ENCODE data around the gene KRT78. TPM values are rescaled to one million over a fixed set of nuclear protein-coding genes. Genes with fewer than 3 reads are reported as not detected.
"Not testable (repeated sequence)": the region's sequence is repeated elsewhere in the genome, so short reads cannot be mapped to it uniquely, and the experiment has no call there.

KRT78 gene
- total RNA-seq, 1 experiment from 2014 or later: 0.34 TPM

- in situ Hi-C loops (cut with HindIII; ENCODE audit: low pct_unique_long_range_greater_than_20kb, low sequenced_read_pairs): loop anchor here (25.0 kb wide), 1 partner anchor 159 kb away; no protein-coding TSS in a partner anchor
- no peak for DNase-seq (ENCODE audit: low read depth, low spot score)
Observed at GRCh38 chr12:52796429-52796794, 52.4 kb downstream of the KRT78 start.

GRCh38 chr12:52795694-52796428 is 52.9 kb downstream of the KRT78 start, which contains the start of gene KRT3:
TSS of gene KRT3 (minus strand) at chr12:52796117. CDS start at chr12:52796042, 75 bp downstream.
- in situ Hi-C loops (cut with HindIII; ENCODE audit: low pct_unique_long_range_greater_than_20kb, low sequenced_read_pairs): loop anchor here (25.0 kb wide), 1 partner anchor 159 kb away; no protein-coding TSS in a partner anchor
- DNase-seq (ENCODE audit: low read depth, low spot score): no peak

DNA sequence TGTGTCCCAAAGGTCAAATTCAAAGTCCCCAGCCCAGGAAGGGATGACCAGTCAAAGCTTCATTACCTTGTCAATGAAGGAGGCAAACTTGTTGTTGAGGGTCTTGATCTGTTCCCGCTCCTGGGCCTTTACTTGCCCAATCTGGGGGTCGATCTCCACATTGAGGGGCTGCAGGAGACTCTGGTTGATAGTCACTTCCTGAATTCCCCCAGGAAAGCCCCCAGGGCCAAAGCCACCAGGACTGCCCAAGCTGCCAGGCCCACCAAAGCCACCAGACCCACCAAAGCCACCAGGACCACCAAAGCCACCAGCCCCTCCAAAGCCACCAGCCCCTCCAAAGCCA is 53.5 kb downstream of the KRT78 start:
- not testable (repeated sequence) for DNase-seq (ENCODE audit: low read depth, low spot score)
- in situ Hi-C loops (cut with HindIII; ENCODE audit: low pct_unique_long_range_greater_than_20kb, low sequenced_read_pairs): loop anchor here (25.0 kb wide), 1 partner anchor 158 kb away; no protein-coding TSS in a partner anchor

- in situ Hi-C loops (cut with HindIII; ENCODE audit: low pct_unique_long_range_greater_than_20kb, low sequenced_read_pairs): loop anchor here (25.0 kb wide), 1 partner anchor 157 kb away; no protein-coding TSS in a partner anchor
Observed at GRCh38 chr12:52794479-52795331, 54.1 kb downstream of the KRT78 start.

GRCh38 chr12:52792185-52793029 is 56.4 kb downstream of the KRT78 start:
- in situ Hi-C loops (cut with HindIII; ENCODE audit: low pct_unique_long_range_greater_than_20kb, low sequenced_read_pairs): loop anchor here (25.0 kb wide), 1 partner anchor 155 kb away; no protein-coding TSS in a partner anchor
- DNase-seq (ENCODE audit: low read depth, low spot score): no peak

More at GRCh38 chr12:52794479-52795331, 54.1 kb downstream of the KRT78 start:
- DNase-seq (ENCODE audit: low read depth, low spot score): no peak

GRCh38 chr12:52791271-52792184 is 57.3 kb downstream of the KRT78 start:
- no peak for DNase-seq (ENCODE audit: low read depth, low spot score)
- in situ Hi-C loops (cut with HindIII; ENCODE audit: low pct_unique_long_range_greater_than_20kb, low sequenced_read_pairs): loop anchor here (25.0 kb wide), 1 partner anchor 154 kb away; no protein-coding TSS in a partner anchor

- in situ Hi-C loops (cut with HindIII; ENCODE audit: low pct_unique_long_range_greater_than_20kb, low sequenced_read_pairs): loop anchor here (25.0 kb wide), 1 partner anchor 153 kb away; no protein-coding TSS in a partner anchor
- no peak for DNase-seq (ENCODE audit: low read depth, low spot score)
Observed at GRCh38 chr12:52790427-52791270, 58.1 kb downstream of the KRT78 start.

- in situ Hi-C loops (cut with HindIII; ENCODE audit: low pct_unique_long_range_greater_than_20kb, low sequenced_read_pairs): loop anchor here (25.0 kb wide), 1 partner anchor 153 kb away; no protein-coding TSS in a partner anchor
- DNase-seq (ENCODE audit: low read depth, low spot score): no peak
Observed at GRCh38 chr12:52789637-52790426, 59.0 kb downstream of the KRT78 start.

DNA sequence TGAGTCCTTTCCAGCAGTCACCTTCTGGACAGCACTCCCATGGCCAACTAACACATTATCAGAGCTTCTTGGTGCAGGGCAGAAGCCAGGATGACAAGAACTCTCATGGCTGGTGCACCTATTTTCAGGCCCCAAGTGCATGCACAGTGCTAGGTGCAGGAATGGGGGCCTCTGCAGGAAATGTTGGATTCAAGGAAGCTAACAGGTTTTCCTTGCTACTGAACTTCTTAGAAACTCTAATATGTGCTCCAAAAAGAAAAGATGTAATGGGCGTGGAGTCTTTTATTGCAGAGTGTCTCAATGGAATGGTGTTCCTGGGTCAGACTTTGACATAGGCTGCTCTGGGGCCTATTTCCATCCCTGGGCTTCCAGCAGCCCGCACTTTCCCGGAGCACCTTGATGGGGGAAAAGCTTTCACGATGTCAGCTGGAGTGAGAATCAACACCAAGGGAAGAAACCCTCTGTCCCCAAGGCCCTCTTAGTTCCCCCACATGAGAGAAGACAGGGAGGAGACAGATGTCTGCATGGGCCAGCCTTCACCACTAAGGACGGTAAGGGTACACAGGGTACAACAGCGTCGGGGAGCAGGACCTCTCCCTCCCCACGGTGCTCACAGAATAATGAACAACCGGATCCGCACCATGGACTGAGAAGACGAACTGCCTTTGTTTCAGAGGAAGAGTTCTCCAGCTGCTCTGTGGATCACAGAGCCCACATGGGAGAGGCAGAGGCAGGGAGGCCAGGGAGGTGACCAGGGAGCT is 59.7 kb downstream of the KRT78 start:
- DNase-seq (ENCODE audit: low read depth, low spot score): no peak
- in situ Hi-C loops (cut with HindIII; ENCODE audit: low pct_unique_long_range_greater_than_20kb, low sequenced_read_pairs): loop anchor here (25.0 kb wide), 1 partner anchor 152 kb away; no protein-coding TSS in a partner anchor

GRCh38 chr12:52788192-52788875 is 60.5 kb downstream of the KRT78 start:
- in situ Hi-C loops (cut with HindIII; ENCODE audit: low pct_unique_long_range_greater_than_20kb, low sequenced_read_pairs): loop anchor here (25.0 kb wide), 1 partner anchor 151 kb away; no protein-coding TSS in a partner anchor
- DNase-seq (ENCODE audit: low read depth, low spot score): no peak

All from SK-MEL-5 (cell line).